C4-2B (cell line): Measurements from ENCODE around the gene RANBP3L.

Experiments used
- H3K27ac ChIP-seq: fragments of 450-650 bp; 2 replicates; pipeline ENCODE4 v1.5.1; 2017
- CTCF ChIP-seq: fragments of 450-650 bp; conservative IDR thresholded peaks from 2 replicates; pipeline ENCODE4 v1.5.1; 2017; ENCODE audit warnings: mild to moderate bottlenecking
- ZFX ChIP-seq: fragments of 450-650 bp; IDR thresholded peaks from 2 replicates; pipeline ENCODE4 v1.6.1; 2017

RANBP3L gene

GRCh38 chr5:36238502-36239295, 63.0 kb downstream of the RANBP3L start:
- TF ChIP-seq ZFX, result no peak
- TF ChIP-seq CTCF, result no peak
- H3K27ac ChIP-seq, result no peak overlapping the region

- TF ChIP-seq CTCF, result no peak
- no peak for TF ChIP-seq ZFX
- no peak overlapping the region for H3K27ac ChIP-seq
These were observed 64.0 kb downstream of the RANBP3L start for GRCh38 chr5:36237751-36238150.

- no peak for TF ChIP-seq CTCF
- no peak for TF ChIP-seq ZFX
- no peak overlapping the region for H3K27ac ChIP-seq
These were observed 64.9 kb downstream of the RANBP3L start for GRCh38 chr5:36236801-36237200.

GRCh38 chr5:36232533-36232932, 69.2 kb downstream of the RANBP3L start:
- H3K27ac ChIP-seq, result no peak overlapping the region
- TF ChIP-seq CTCF (no peak), ZFX (no peak)

GRCh38 chr5:36230151-36230790, 71.4 kb downstream of the RANBP3L start:
- H3K27ac ChIP-seq, result no peak overlapping the region

GRCh38 chr5:36228505-36228904, 73.2 kb downstream of the RANBP3L start:
- H3K27ac ChIP-seq, result no peak overlapping the region; the same call in 1 of the 2 replicates
- TF ChIP-seq ZFX (no peak), CTCF (no peak)

More at GRCh38 chr5:36230151-36230790, 71.4 kb downstream of the RANBP3L start:
- TF ChIP-seq CTCF (no peak), ZFX (no peak)

GRCh38 chr5:36227046-36227445, 74.7 kb downstream of the RANBP3L start:
- no peak overlapping the region for H3K27ac ChIP-seq
- TF ChIP-seq CTCF, result no peak
- TF ChIP-seq ZFX, result no peak
